HL-60 (cell line): Measurements from ENCODE around the gene STK24.

Experiments
- POLR2AphosphoS5 ChIP-seq: IDR thresholded peaks from 2 replicates; pipeline ENCODE4 v1.6.1; 2012; ENCODE audit warnings: low read depth
- TF ChIP-seq, protein P1 (sequence below): IDR thresholded peaks from one replicate; pipeline ENCODE4 v1.5.1; 2011; ENCODE audit warnings: low read length, control low read depth, inconsistent platforms; ENCODE audit not compliant: insufficient read depth

DNA sequence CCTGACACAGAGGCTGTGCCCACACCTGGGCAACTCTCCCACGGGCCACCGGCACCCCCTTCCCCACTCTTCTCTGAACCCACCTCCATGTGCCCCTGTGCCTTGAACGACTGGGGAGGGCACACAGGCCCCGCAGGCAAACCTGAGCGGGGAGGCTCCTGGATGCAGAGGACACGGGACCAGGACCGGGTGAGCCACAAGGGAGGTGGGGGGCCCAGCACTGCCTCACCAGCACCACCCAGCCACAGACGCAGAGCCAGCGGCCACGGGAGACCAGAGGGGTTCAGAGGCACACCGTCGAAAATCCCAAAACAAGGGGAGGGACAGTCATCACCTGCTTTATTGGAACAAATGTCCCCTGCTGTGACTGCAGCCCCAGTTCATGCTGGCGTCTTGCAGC is 49.4 kb downstream of the STK24 start:
- TF ChIP-seq, protein P1, sequence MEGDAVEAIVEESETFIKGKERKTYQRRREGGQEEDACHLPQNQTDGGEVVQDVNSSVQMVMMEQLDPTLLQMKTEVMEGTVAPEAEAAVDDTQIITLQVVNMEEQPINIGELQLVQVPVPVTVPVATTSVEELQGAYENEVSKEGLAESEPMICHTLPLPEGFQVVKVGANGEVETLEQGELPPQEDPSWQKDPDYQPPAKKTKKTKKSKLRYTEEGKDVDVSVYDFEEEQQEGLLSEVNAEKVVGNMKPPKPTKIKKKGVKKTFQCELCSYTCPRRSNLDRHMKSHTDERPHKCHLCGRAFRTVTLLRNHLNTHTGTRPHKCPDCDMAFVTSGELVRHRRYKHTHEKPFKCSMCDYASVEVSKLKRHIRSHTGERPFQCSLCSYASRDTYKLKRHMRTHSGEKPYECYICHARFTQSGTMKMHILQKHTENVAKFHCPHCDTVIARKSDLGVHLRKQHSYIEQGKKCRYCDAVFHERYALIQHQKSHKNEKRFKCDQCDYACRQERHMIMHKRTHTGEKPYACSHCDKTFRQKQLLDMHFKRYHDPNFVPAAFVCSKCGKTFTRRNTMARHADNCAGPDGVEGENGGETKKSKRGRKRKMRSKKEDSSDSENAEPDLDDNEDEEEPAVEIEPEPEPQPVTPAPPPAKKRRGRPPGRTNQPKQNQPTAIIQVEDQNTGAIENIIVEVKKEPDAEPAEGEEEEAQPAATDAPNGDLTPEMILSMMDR = no peak
- no peak for TF ChIP-seq POLR2AphosphoS5
